ENCODE measurements around the gene IPO7. TPM values are rescaled to one million over a fixed set of nuclear protein-coding genes. Genes with fewer than 3 reads are reported as not detected.

Gene IPO7
- total and polyA plus RNA-seq, 2 of the 13 experiments (the other 11 are each of a cell fraction or from before 2014, with no cell fraction given) = 59.4 to 98.4 TPM

GRCh38 chr11:9362393-9362863 is 22.0 kb upstream of the IPO7 start (continued):
- TF ChIP-seq ZNF574 (CRISPR knock-in tag; IDR thresholded peaks at IDR 0.05) (peak; percentile 40; the same call in 1 of the 2 replicates), NRL (CRISPR knock-in tag; IDR thresholded peaks at IDR 0.05; ENCODE audit: borderline replicate concordance) (no peak), RARG (CRISPR knock-in tag; IDR thresholded peaks at IDR 0.05; ENCODE audit: low read depth) (no peak), HDAC1 (CRISPR knock-in tag; IDR thresholded peaks at IDR 0.05) (0 out of 2 replicates have a peak, but pooled peaks have one; percentile 38), ZNF513 (CRISPR knock-in tag; conservative IDR thresholded peaks at IDR 0.05) (no peak), MIER3 (CRISPR knock-in tag; IDR thresholded peaks at IDR 0.05; ENCODE audit: borderline replicate concordance) (no peak), ZBTB43 (CRISPR knock-in tag; conservative IDR thresholded peaks at IDR 0.05) (no peak), BHLHE40 (IDR thresholded peaks at IDR 0.05; ENCODE audit: low read length) (no peak), XBP1 (CRISPR knock-in tag; IDR thresholded peaks at IDR 0.05) (no peak), KLF6 (CRISPR knock-in tag; IDR thresholded peaks at IDR 0.05) (no peak), GMEB1 (CRISPR knock-in tag; IDR thresholded peaks at IDR 0.05; ENCODE audit: borderline replicate concordance) (no peak), ZNF24 (IDR thresholded peaks at IDR 0.05) (no peak), RXRB (CRISPR knock-in tag; IDR thresholded peaks at IDR 0.05; ENCODE audit: borderline replicate concordance) (peak; percentile 89), THRA (CRISPR knock-in tag; IDR thresholded peaks at IDR 0.05; ENCODE audit: borderline replicate concordance) (peak; percentile 95), JARID2 (CRISPR knock-in tag; IDR thresholded peaks at IDR 0.05; ENCODE audit: insufficient replicate concordance) (no peak), SAP130 (CRISPR knock-in tag; IDR thresholded peaks at IDR 0.05; ENCODE audit: low read depth) (peak; percentile 21; the same call in 1 of the 2 replicates), NR2F1 (CRISPR knock-in tag; IDR thresholded peaks at IDR 0.05) (peak; percentile 83 to 92), RBM39 (IDR thresholded peaks at IDR 0.05; ENCODE audit: low read depth, low read length, poor library complexity, severe bottlenecking) (no peak), ZNF468 (CRISPR knock-in tag; IDR thresholded peaks at IDR 0.05) (no peak), ZBTB7A (CRISPR knock-in tag; IDR thresholded peaks at IDR 0.05) (no peak), ONECUT2 (CRISPR knock-in tag; IDR thresholded peaks at IDR 0.05) (no peak), STAG1 (CRISPR knock-in tag; IDR thresholded peaks at IDR 0.05) (0 out of 2 replicates have a peak, but pooled peaks have one; percentile 8)

Data from HepG2 (cell line).